ENCODE results near the gene DCANP1. TPM values are rescaled to one million over a fixed set of nuclear protein-coding genes. Genes with fewer than 3 reads are reported as not detected.

DCANP1 gene
- total and polyA plus RNA-seq, 10 of the 15 experiments (the other 5 are each of a cell fraction or from before 2014, with no cell fraction given), result 0.01 TPM; not detected in 9

DNA sequence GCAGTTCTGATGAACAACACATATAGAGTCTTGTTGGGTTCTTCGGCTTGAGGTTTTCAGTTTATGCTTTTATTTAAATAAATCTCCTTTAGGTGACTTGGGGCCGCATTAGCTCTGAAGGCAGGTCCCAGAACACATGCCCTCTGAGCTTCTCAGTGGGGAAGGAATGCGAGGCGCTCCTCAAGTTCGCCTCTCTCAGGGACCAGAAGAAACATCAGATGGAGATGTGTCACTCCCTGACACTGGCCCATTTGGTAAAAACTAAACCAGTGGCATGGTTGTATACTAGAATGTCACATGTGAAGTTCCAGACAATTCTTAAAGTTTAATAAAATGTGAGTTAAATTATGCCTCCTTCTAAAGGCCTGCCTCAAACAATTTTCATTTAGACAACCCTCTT, 50.1 kb downstream of the DCANP1 start (continued):
- TF ChIP-seq, protein P1, sequence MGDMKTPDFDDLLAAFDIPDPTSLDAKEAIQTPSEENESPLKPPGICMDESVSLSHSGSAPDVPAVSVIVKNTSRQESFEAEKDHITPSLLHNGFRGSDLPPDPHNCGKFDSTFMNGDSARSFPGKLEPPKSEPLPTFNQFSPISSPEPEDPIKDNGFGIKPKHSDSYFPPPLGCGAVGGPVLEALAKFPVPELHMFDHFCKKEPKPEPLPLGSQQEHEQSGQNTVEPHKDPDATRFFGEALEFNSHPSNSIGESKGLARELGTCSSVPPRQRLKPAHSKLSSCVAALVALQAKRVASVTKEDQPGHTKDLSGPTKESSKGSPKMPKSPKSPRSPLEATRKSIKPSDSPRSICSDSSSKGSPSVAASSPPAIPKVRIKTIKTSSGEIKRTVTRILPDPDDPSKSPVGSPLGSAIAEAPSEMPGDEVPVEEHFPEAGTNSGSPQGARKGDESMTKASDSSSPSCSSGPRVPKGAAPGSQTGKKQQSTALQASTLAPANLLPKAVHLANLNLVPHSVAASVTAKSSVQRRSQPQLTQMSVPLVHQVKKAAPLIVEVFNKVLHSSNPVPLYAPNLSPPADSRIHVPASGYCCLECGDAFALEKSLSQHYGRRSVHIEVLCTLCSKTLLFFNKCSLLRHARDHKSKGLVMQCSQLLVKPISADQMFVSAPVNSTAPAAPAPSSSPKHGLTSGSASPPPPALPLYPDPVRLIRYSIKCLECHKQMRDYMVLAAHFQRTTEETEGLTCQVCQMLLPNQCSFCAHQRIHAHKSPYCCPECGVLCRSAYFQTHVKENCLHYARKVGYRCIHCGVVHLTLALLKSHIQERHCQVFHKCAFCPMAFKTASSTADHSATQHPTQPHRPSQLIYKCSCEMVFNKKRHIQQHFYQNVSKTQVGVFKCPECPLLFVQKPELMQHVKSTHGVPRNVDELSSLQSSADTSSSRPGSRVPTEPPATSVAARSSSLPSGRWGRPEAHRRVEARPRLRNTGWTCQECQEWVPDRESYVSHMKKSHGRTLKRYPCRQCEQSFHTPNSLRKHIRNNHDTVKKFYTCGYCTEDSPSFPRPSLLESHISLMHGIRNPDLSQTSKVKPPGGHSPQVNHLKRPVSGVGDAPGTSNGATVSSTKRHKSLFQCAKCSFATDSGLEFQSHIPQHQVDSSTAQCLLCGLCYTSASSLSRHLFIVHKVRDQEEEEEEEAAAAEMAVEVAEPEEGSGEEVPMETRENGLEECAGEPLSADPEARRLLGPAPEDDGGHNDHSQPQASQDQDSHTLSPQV (IDR thresholded peaks at IDR 0.05), result no peak
- TF ChIP-seq, protein P2, sequence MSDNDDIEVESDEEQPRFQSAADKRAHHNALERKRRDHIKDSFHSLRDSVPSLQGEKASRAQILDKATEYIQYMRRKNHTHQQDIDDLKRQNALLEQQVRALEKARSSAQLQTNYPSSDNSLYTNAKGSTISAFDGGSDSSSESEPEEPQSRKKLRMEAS (IDR thresholded peaks at IDR 0.05; ENCODE audit: low read depth, low read length), result no peak
- TF ChIP-seq PAX5 (IDR thresholded peaks at IDR 0.05; ENCODE audit: borderline replicate concordance, low read depth, low read length), result no peak

DNA sequence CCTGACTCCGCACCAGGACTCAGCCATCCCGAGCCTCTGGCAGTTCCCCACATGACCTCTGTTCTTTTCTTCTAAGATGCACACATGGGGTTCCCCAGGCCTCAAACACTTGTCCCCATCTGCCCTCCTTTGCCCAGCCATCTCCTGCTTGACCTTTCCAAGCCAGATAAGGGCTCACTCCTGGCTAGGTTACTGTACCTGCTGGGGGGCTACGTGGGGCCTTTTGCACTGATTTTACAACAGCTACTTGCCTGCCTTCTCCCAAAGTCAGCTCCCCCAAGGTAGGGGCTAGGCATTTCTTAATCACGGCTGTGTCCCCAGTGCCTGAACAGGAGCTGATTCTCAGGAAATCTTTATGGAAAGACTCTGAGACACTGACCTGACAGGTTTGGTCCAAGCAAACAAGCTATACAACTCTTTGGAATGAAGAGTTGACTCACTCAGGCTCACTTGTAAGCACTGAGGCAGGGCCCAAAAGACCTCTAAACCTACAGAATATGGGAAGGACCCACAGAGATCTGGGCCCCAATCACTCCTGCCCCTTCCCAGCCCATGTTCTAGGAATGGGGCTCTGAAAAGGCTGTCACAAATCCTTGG, 50.6 kb downstream of the DCANP1 start:
- H3K27ac ChIP-seq (ENCODE audit: control insufficient read depth, insufficient read depth), result no peak overlapping the region
- no peak for FAIRE-seq
- no peak for ATAC-seq
- H3K9ac ChIP-seq (ENCODE audit: control insufficient read depth, insufficient read depth, low read length), result peak overlapping the region; percentile 48
- H3K36me3 ChIP-seq (ENCODE audit: control insufficient read depth in 2 of 2, insufficient read depth in 2 of 2, low read length in 1 of 2), result peaks cover 0 to 2% of the 10 kb centered on the region in 2 experiments; a peak in 2 of 4 replicates
- peak overlapping the region; percentile 81 for H3K4me2 ChIP-seq (ENCODE audit: control insufficient read depth, insufficient read depth)
- DNase-seq (ENCODE audit: low read depth, low spot score), result no peak
- ChIA-PET SMC1A (ENCODE audit: uncharacterized antibody, unreplicated experiment) (interaction anchor here (2.1 kb wide), 1 partner anchor 30 kb away, joined by 6 read pairs; no protein-coding TSS in a partner anchor), CTCF (interaction anchor here (0.7 to 0.9 kb wide), 2 partner anchors 28 to 30 kb away, joined by 3 read pairs; no protein-coding TSS in a partner anchor), RAD21 (ENCODE audit: unreplicated experiment) (no interaction called here), POLR2A (no interaction called here)
- peaks cover 29% of the 10 kb centered on the region for H3K4me1 ChIP-seq (ENCODE audit: control insufficient read depth, insufficient read depth, low read length)
- peak overlapping the region; percentile 80; the same call in 1 of the 2 replicates for H3K4me3 ChIP-seq
- H2AFZ ChIP-seq (ENCODE audit: control insufficient read depth, low read depth, low read length), result no peak overlapping the region
- no peaks in the 10 kb centered on the region for H3K9me3 ChIP-seq (replicated peaks; ENCODE audit: control insufficient read depth, insufficient read depth, low read length)
- TF ChIP-seq NFYB (IDR thresholded peaks at IDR 0.05; ENCODE audit: insufficient read depth, low read depth, low read length), result no peak
- no peak for TF ChIP-seq CBX5 (IDR thresholded peaks at IDR 0.05; ENCODE audit: low read depth)
- no peak for TF ChIP-seq BRCA1 (IDR thresholded peaks at IDR 0.05; ENCODE audit: low read depth, low read length)
- TF ChIP-seq PBX3 (IDR thresholded peaks at IDR 0.05; ENCODE audit: insufficient replicate concordance, low read depth, low read length), result no peak
- no peaks in the 10 kb centered on the region for H3K27me3 ChIP-seq (replicated peaks in 1 of 2; ENCODE audit: control insufficient read depth in 2 of 2, insufficient read depth in 2 of 2, low read length in 1 of 2)
- peaks cover 80% of the 10 kb centered on the region for H3K79me2 ChIP-seq (ENCODE audit: control insufficient read depth, insufficient read depth, low read length)
- WGBS (ENCODE audit: insufficient coverage, insufficient replicate concordance, low lambda C conversion rate, missing lambda C conversion rate), result 88% methylated on average over 4 of the region's 4 CpGs
- in situ Hi-C loops (cut with MboI) (no loop called here), intact Hi-C loops (cut with micrococcal nuclease; ENCODE audit: unreplicated experiment) (no loop called here)
- peaks cover 9% of the 10 kb centered on the region for H4K20me1 ChIP-seq (ENCODE audit: control insufficient read depth, insufficient read depth)
- no TSS peak for BruUV-seq (replicated peaks)

All from GM12878 (cell line).